Measurements from ENCODE around the gene TUBB1.
"Not testable (repeated sequence)": the region's sequence is repeated elsewhere in the genome, so short reads cannot be mapped to it uniquely, and the experiment has no call there.

TUBB1 gene

DNA sequence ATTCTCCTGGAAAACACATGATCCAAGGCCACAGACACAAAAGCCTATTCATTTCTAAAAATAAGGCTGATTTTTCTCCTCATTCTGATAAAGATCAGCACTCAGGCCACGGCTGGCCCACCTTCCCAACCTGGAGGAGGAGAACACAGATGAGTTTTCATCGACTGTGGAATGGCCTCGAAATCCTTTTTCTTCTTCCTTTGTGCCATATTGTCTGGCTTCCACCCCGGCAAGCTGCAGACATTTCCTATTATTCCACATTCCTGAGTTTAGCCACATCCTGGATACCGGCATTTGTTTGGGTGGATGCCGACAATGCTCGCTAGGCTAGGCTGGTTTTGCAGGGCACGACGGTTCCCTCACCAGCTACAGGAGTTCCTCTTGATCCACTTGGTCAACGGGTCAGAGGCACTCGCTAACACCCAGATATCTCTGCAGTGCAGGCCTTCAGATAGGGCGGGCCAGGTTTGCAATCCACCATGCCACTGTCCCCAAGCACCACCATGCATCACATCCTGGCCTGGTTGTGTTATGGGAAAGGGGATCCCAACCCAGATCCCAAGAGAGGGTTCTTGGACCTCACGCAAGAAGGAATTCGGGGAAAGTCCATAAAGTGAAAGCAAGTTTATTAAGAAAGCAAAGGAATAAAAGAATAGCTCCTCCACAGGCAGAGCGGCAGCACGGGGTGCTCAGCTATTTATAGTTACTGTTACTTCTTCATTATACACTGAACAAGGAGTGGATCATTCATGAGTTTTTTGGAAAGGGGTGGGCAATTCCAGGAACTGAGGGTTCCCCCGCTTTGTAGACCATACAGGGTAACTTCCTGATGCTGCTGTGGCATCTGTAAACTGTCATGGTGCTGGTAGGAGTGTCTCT, 8.0 kb upstream of the TUBB1 start:
- TF ChIP-seq EZH2phosphoT487 (IDR thresholded peaks at IDR 0.05; ENCODE audit: borderline replicate concordance) (no peak), CTCF (conservative IDR thresholded peaks at IDR 0.05; ENCODE audit: low read length) (no peak)
- no peaks in the 10 kb centered on the region for H4K20me1 ChIP-seq (ENCODE audit: insufficient read depth, low read length, poor library complexity, severe bottlenecking)
- no peak overlapping the region for H3K9ac ChIP-seq (ENCODE audit: low read depth, low read length, poor library complexity, severe bottlenecking)
- no peaks in the 10 kb centered on the region for H3K27me3 ChIP-seq (ENCODE audit: insufficient read depth, low read length, poor library complexity, severe bottlenecking)
- no peak overlapping the region for H3K4me3 ChIP-seq (ENCODE audit: low read length, poor library complexity, severe bottlenecking)
- no peak overlapping the region for H2AFZ ChIP-seq (ENCODE audit: low read length)
- peaks cover 3% of the 10 kb centered on the region for H3K4me1 ChIP-seq (ENCODE audit: insufficient read depth, low read length, poor library complexity, severe bottlenecking)
- H3K9me2 ChIP-seq (replicated peaks; ENCODE audit: low read depth, low read length), result no peaks in the 10 kb centered on the region
- H3K36me3 ChIP-seq (ENCODE audit: insufficient read depth, low read length), result no peaks in the 10 kb centered on the region
- no peaks in the 10 kb centered on the region for H3F3A ChIP-seq (ENCODE audit: low read depth)
- no peaks in the 10 kb centered on the region for H3K9me3 ChIP-seq (ENCODE audit: insufficient read depth, low read depth, low read length)
- no peak overlapping the region for H3K4me2 ChIP-seq (ENCODE audit: low read depth, low read length, poor library complexity, severe bottlenecking)
- no peaks in the 10 kb centered on the region for H3K79me2 ChIP-seq (ENCODE audit: insufficient read depth, low read length)

DNA sequence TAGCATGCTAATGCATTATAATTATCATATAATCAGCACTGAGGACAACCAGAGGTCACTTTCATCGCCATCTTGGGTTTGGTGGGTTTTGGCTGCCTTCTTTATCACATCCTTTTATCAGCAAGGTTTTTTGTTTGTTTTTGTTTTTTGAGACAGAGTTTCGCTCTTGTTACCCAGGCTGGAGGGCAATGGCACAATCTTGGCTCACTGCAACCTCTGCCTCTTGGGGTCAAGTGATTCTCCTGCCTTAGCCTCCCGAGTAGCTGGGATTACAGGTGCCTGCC, 7.4 kb upstream of the TUBB1 start:
- not testable (repeated sequence) for H3K36me3 ChIP-seq (ENCODE audit: insufficient read depth, low read length); H3K9ac ChIP-seq (ENCODE audit: low read depth, low read length, poor library complexity, severe bottlenecking); H3K27me3 ChIP-seq (ENCODE audit: insufficient read depth, low read length, poor library complexity, severe bottlenecking); H3K4me1 ChIP-seq (ENCODE audit: insufficient read depth, low read length, poor library complexity, severe bottlenecking); H3F3A ChIP-seq (ENCODE audit: low read depth); H3K9me3 ChIP-seq (ENCODE audit: insufficient read depth, low read depth, low read length); H2AFZ ChIP-seq (ENCODE audit: low read length); H3K4me2 ChIP-seq (ENCODE audit: low read depth, low read length, poor library complexity, severe bottlenecking); H3K4me3 ChIP-seq (ENCODE audit: low read length, poor library complexity, severe bottlenecking); H3K9me2 ChIP-seq (replicated peaks; ENCODE audit: low read depth, low read length); H3K79me2 ChIP-seq (ENCODE audit: insufficient read depth, low read length); H4K20me1 ChIP-seq (ENCODE audit: insufficient read depth, low read length, poor library complexity, severe bottlenecking)

GRCh38 chr20:59013031-59013951, 5.9 kb upstream of the TUBB1 start:
- H3K4me2 ChIP-seq (ENCODE audit: low read depth, low read length, poor library complexity, severe bottlenecking), result no peak overlapping the region
- TF ChIP-seq EZH2phosphoT487 (IDR thresholded peaks at IDR 0.05; ENCODE audit: borderline replicate concordance) (no peak), CTCF (conservative IDR thresholded peaks at IDR 0.05; ENCODE audit: low read length) (no peak)
- no peaks in the 10 kb centered on the region for H3K36me3 ChIP-seq (ENCODE audit: insufficient read depth, low read length)
- H4K20me1 ChIP-seq (ENCODE audit: insufficient read depth, low read length, poor library complexity, severe bottlenecking), result no peaks in the 10 kb centered on the region
- H3K9me3 ChIP-seq (ENCODE audit: insufficient read depth, low read depth, low read length), result no peaks in the 10 kb centered on the region
- no peaks in the 10 kb centered on the region for H3K9me2 ChIP-seq (replicated peaks; ENCODE audit: low read depth, low read length)
- H3K9ac ChIP-seq (ENCODE audit: low read depth, low read length, poor library complexity, severe bottlenecking), result no peak overlapping the region
- peaks cover 7% of the 10 kb centered on the region for H3K4me1 ChIP-seq (ENCODE audit: insufficient read depth, low read length, poor library complexity, severe bottlenecking)
- H2AFZ ChIP-seq (ENCODE audit: low read length), result no peak overlapping the region
- no peaks in the 10 kb centered on the region for H3K27me3 ChIP-seq (ENCODE audit: insufficient read depth, low read length, poor library complexity, severe bottlenecking)
- no peaks in the 10 kb centered on the region for H3K79me2 ChIP-seq (ENCODE audit: insufficient read depth, low read length)
- H3F3A ChIP-seq (ENCODE audit: low read depth), result no peaks in the 10 kb centered on the region
- H3K4me3 ChIP-seq (ENCODE audit: low read length, poor library complexity, severe bottlenecking), result no peak overlapping the region

Measured in Loucy (cell line).